ENCODE data around the gene C19orf18. TPM values are rescaled to one million over a fixed set of nuclear protein-coding genes. Genes with fewer than 3 reads are reported as not detected.
"Not testable (repeated sequence)": the region's sequence is repeated elsewhere in the genome, so short reads cannot be mapped to it uniquely, and the experiment has no call there.

The C19orf18 gene
- total RNA-seq, 1 donor from 2014 or later = 1.6 TPM

GRCh38 chr19:58010507-58010906 lies 36.2 kb upstream of the C19orf18 start:
- Mint-ChIP-seq H3K27ac (ENCODE audit: unreplicated experiment) (no peak overlapping the region), H3K9me3 (ENCODE audit: unreplicated experiment) (peaks cover 31% of the 10 kb centered on the region), H3K4me1 (ENCODE audit: low read depth, unreplicated experiment) (no peaks in the 10 kb centered on the region), H3K4me3 (ENCODE audit: unreplicated experiment) (peak overlapping the region; percentile 42), H3K36me3 (ENCODE audit: unreplicated experiment) (peaks cover 35% of the 10 kb centered on the region), H3K27me3 (ENCODE audit: unreplicated experiment) (peaks cover 15% of the 10 kb centered on the region)
- DNase-seq = no peak
- no peak for TF ChIP-seq CTCF (IDR thresholded peaks at IDR 0.05; ENCODE audit: partially characterized antibody, unreplicated experiment)

GRCh38 chr19:58009666-58010301 lies 35.5 kb upstream of the C19orf18 start:
- Mint-ChIP-seq H3K27ac (ENCODE audit: unreplicated experiment) (peak overlapping the region; percentile 55), H3K9me3 (ENCODE audit: unreplicated experiment) (peaks cover 32% of the 10 kb centered on the region)
- no peak for TF ChIP-seq CTCF (IDR thresholded peaks at IDR 0.05; ENCODE audit: partially characterized antibody, unreplicated experiment)

GRCh38 chr19:58009301-58009665 lies 34.9 kb upstream of the C19orf18 start:
- peaks cover 37% of the 10 kb centered on the region for H3K9me3 Mint-ChIP-seq (ENCODE audit: unreplicated experiment)
- no peak overlapping the region for H3K27ac Mint-ChIP-seq (ENCODE audit: unreplicated experiment)
- peaks cover 20% of the 10 kb centered on the region for H3K27me3 Mint-ChIP-seq (ENCODE audit: unreplicated experiment)
- H3K36me3 Mint-ChIP-seq (ENCODE audit: unreplicated experiment) = peaks cover 47% of the 10 kb centered on the region
- peaks cover 3% of the 10 kb centered on the region for H3K4me1 Mint-ChIP-seq (ENCODE audit: low read depth, unreplicated experiment)
- TF ChIP-seq CTCF (IDR thresholded peaks at IDR 0.05; ENCODE audit: partially characterized antibody, unreplicated experiment) = no peak
- DNase-seq = no peak
- H3K4me3 Mint-ChIP-seq (ENCODE audit: unreplicated experiment) = peak overlapping the region; percentile 79

More at GRCh38 chr19:58009666-58010301, 35.5 kb upstream of the C19orf18 start:
- peak; percentile 88 for DNase-seq
- Mint-ChIP-seq H3K36me3 (ENCODE audit: unreplicated experiment) (peaks cover 42% of the 10 kb centered on the region), H3K4me1 (ENCODE audit: low read depth, unreplicated experiment) (no peaks in the 10 kb centered on the region), H3K27me3 (ENCODE audit: unreplicated experiment) (peaks cover 15% of the 10 kb centered on the region), H3K4me3 (ENCODE audit: unreplicated experiment) (peak overlapping the region; percentile 79)

- DNase-seq; H3K27ac Mint-ChIP-seq (ENCODE audit: unreplicated experiment); H3K4me1 Mint-ChIP-seq (ENCODE audit: low read depth, unreplicated experiment): not testable (repeated sequence)
- peaks cover 23% of the 10 kb centered on the region for H3K27me3 Mint-ChIP-seq (ENCODE audit: unreplicated experiment)
- peaks cover 41% of the 10 kb centered on the region for H3K9me3 Mint-ChIP-seq (ENCODE audit: unreplicated experiment)
- peaks cover 51% of the 10 kb centered on the region for H3K36me3 Mint-ChIP-seq (ENCODE audit: unreplicated experiment)
- peak overlapping the region; percentile 79 for H3K4me3 Mint-ChIP-seq (ENCODE audit: unreplicated experiment)
Observed at GRCh38 chr19:58008877-58009276, 34.5 kb upstream of the C19orf18 start.

- Mint-ChIP-seq H3K9me3 (ENCODE audit: unreplicated experiment) (peaks cover 39% of the 10 kb centered on the region), H3K36me3 (ENCODE audit: unreplicated experiment) (peaks cover 53% of the 10 kb centered on the region), H3K4me3 (ENCODE audit: unreplicated experiment) (no peak overlapping the region), H3K27ac (ENCODE audit: unreplicated experiment) (no peak overlapping the region), H3K4me1 (ENCODE audit: low read depth, unreplicated experiment) (peaks cover 3% of the 10 kb centered on the region), H3K27me3 (ENCODE audit: unreplicated experiment) (peaks cover 18% of the 10 kb centered on the region)
- no peak for DNase-seq
- TF ChIP-seq CTCF (IDR thresholded peaks at IDR 0.05; ENCODE audit: partially characterized antibody, unreplicated experiment) = no peak
Observed at GRCh38 chr19:58007285-58007684, 33.0 kb upstream of the C19orf18 start.
